GM10266 (cell line): ENCODE measurements around the gene C10orf62.

ENCODE experiments used
- DNase-seq: peaks from one replicate; pipeline ENCODE4 v3.0.0; 2012; ENCODE audit errors: extremely low spot score
- CTCF ChIP-seq: IDR thresholded peaks from 2 replicates; pipeline ENCODE4 v1.5.1; 2012; ENCODE audit warnings: mild to moderate bottlenecking, low read depth; ENCODE audit not compliant: control insufficient read depth, insufficient read depth; ENCODE audit errors: missing control alignments

The C10orf62 gene

GRCh38 chr10:97585439-97585811 lies 4.1 kb upstream of the C10orf62 start:
- DNase-seq, result no peak

GRCh38 chr10:97587183-97587582 lies 2.3 kb upstream of the C10orf62 start:
- DNase-seq, result no peak
- no peak for TF ChIP-seq CTCF

More at GRCh38 chr10:97585439-97585811, 4.1 kb upstream of the C10orf62 start:
- TF ChIP-seq CTCF, result no peak

- no peak for TF ChIP-seq CTCF
- no peak for DNase-seq
Measured at GRCh38 chr10:97590082-97590747, 694 bp downstream of the C10orf62 start.

- no peak for DNase-seq
Measured at GRCh38 chr10:97590748-97591495, 1.4 kb downstream of the C10orf62 start.

GRCh38 chr10:97593421-97593820 lies 3.9 kb downstream of the C10orf62 start:
- no peak for DNase-seq
- no peak for TF ChIP-seq CTCF

More at GRCh38 chr10:97590748-97591495, 1.4 kb downstream of the C10orf62 start:
- TF ChIP-seq CTCF, result no peak

- TF ChIP-seq CTCF, result no peak
- DNase-seq, result no peak
Measured at GRCh38 chr10:97596101-97597082, 6.9 kb downstream of the C10orf62 start.
